Stimulated activated CD4-positive, alpha-beta T cell treated with anti-CD3 and anti-CD28 coated beads, Interleukin-15, amount 100 ng/mL, for 48 hours (primary cell): ENCODE results near the gene SHE.

ENCODE experiments used
- DNase-seq, 2 donors: peaks; one replicate each; pipeline ENCODE4 v3.0.0-alpha.2; 2020; ENCODE audit warnings: low read depth in 2 of 2

SHE gene

GRCh38 chr1:154479764-154480421, 22.3 kb downstream of the SHE start:
- peak in 1 of 2 donors; percentile 54 for DNase-seq

- DNase-seq, result no peak
Measured at GRCh38 chr1:154478639-154479038, 23.6 kb downstream of the SHE start.

GRCh38 chr1:154478013-154478412, 24.2 kb downstream of the SHE start:
- no peak for DNase-seq

DNA sequence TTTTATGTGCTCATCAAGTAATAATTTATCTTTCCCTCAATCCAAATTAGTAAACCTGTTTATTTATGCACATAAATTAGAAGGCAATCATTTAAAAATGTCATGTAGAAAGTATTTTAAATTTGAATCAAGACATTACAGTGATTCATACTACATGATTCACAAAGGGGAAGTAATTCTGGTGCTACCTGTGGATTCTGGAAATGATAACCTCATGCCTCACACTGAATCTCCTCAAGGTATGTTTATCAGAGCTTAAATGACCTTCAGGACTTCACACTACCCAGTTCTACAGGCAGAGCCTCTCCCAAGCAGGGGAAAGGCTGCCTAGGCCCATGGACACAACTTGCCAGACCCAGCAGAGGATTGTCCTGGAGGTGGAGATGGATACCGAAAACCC, 25.4 kb downstream of the SHE start:
- no peak for DNase-seq

DNA sequence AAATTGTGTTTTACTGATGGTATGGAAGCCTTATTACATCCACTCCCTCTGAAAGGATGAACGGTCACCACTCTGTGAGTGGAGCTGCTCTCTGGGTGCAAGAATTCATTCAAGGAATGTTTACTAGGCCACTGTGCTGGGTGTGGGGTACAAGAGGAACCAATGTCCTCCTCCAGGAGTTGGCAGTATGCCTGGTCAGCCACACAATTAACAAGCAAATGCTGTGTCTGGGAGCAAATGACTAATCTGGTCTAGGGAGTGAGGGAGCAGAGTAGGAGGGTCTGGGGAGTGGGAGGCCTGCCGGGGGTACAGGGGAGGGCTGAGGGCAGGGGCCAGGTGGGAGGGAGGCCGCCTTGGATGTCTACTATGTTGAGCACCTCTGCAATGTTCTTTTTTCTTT, 27.4 kb downstream of the SHE start:
- DNase-seq, result no peak

- DNase-seq, result no peak
Measured at GRCh38 chr1:154471304-154471703, 30.9 kb downstream of the SHE start.

DNA sequence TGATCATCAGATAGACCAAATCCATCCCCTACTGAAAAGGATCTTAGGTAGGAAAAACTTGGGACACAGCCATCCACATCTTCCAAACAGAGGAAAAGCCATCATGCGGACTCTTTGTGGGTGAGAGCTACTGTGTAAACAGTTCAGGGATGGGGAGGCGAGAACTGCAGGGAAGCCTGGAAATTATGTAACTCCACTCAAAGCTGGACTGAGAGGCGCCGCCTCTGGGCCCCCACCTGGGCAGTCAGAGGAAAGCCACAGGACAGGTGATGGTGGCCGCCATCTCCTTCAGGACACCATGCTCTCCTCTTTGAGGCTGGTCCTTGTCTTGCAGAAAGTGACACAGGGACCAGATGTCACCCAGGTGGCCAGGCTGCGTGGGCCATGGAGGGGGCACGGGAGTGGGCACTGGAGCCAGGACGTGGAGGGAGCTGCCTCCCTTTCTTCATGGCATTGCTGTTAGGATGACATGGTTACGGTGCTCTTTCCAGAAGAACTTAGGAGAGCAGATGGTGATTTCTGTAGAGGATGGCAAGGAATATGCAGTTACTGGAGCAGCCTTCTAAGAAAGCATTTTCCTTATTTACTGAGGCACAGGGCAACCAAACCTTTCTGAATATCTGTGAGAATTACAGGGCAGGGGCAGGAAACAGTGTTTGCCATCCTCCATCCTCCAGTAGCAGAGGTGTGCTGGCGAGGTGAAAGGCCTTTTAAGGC, 32.2 kb downstream of the SHE start:
- no peak for DNase-seq

DNA sequence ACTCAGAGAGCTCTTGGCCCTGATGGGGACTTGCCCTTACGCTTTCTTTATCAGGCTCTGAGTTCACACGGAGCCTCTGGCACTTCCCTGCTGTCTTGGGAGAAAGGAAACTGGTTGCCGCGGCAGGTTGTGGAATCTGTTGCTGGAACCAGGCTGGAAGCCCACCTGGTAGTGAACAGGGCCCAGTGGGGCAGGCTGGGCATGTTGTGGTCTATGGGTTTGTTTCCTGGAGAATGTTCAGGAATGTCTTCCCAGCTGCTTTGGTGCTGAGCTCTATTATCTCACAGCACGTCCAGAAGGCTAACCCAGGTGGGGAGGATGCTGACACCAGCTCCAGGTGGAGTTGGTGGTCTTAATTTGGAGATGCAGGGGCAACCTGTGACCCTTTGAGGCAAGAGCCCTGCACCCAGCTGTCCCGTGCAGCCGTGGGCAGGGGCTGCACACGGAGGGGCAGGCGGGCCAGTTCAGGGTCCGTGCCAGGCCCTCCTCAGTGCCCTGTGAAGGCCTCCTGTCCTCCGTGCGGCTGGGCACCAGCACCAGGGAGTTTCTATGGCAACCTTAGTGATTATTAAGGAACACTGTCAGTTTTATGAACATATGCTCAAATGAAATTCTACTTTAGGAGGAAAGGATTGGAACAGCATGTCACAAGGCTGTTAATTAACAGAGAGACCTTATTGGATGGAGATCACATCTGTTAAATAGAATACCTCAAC, 33.5 kb downstream of the SHE start:
- no peak for DNase-seq

GRCh38 chr1:154467434-154468102, 34.6 kb downstream of the SHE start:
- no peak for DNase-seq

DNA sequence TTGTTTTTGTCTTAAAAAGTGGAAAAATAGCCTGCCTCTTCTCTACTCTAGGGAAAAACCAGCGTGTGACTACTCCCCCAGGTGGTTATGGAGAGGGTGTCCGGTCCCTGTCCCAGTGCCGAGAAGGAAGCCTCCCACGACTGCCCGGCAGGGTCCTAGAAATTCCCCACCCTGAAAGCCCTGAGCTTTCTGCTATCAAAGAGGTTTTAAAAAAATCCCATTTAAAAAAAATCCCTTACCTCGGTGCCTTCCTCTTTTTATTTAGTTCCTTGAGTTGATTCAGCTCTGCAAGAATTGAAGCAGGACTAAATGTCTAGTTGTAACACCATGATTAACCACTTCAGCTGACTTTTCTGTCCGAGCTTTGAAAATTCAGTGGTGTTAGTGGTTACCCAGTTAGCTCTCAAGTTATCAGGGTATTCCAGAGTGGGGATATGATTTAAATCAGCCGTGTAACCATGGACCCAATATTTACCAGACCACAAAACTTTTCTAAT, 35.2 kb downstream of the SHE start:
- DNase-seq, result no peak

- no peak for DNase-seq
Measured at GRCh38 chr1:154466206-154466605, 36.0 kb downstream of the SHE start.

DNA sequence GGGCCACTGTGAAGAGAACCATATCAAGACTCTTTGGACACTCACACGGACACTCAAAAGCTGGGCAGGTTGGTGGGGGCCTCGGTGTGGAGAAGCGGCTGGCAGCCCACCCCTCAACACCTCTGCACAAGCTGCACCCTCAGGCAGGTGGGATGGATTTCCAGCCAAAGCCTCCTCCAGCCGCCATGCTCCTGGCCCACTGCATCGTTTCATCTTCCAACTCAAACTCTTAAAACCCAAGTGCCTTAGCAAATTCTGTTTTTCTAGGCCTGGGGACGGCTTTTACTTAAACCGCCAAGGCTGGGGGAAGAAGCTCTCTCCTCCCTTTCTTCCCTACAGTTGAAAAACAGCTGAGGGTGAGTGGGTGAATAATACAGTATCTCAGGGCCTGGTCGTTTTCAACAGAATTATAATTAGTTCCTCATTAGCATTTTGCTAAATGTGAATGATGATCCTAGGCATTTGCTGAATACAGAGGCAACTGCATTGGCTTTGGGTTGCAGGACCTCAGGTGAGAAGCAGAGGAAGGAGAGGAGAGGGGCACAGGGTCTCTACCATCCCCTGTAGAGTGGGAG, 36.5 kb downstream of the SHE start:
- DNase-seq, result no peak

DNA sequence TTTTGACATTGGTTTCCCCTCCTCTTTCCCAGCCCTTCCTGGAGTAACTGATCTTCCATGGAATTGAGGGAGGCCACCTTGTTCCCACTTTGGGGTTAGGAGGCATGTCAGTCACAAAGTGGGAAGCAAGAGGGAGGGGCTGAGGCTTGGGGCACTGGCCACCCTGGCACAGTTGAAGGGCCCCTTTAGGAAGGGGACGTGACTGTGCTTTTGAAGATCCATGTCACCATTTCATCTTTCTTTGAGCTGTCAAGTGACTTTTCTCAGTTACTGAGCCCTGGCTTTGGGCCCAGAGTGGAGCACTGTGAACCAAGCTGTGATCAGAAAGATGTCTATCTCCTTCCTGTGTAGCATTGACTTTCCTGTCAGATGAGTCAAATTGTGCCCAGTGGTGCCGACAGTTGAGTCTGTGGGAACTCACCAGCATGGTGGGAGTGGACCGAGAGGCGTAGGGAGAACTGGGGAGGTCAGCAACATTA, 38.7 kb downstream of the SHE start:
- peak; percentile 61 to 69 for DNase-seq

DNA sequence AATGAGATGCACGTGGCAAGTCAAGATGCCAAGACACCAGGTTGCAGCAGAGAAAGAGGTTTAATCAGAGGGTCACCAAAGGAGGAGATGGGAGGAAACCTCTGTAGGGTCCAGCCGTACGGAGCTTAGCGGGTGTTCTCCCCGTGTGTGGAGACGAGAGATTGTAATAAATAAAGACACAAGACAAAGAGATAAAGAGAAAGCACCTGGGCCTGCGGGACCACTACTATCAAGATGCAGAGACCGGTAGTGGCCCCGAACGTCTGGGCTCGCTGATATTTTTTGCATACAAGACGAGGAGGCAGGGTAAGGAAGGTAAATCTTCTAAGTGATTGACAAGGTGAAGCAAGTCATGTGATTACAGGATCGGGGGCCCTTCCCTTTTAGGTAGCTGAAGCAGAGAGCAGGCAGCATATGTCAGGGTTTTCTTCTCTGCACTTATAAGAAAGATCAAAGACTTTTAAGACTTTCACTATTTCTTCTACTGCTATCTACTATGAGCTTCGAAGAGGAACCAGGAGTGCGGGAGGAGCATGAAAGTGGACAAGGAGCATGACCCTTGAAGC, 41.4 kb downstream of the SHE start:
- DNase-seq, result no peak

GRCh38 chr1:154459080-154459479, 43.1 kb downstream of the SHE start:
- DNase-seq, result no peak

GRCh38 chr1:154456631-154457030, 45.6 kb downstream of the SHE start:
- DNase-seq, result no peak

DNA sequence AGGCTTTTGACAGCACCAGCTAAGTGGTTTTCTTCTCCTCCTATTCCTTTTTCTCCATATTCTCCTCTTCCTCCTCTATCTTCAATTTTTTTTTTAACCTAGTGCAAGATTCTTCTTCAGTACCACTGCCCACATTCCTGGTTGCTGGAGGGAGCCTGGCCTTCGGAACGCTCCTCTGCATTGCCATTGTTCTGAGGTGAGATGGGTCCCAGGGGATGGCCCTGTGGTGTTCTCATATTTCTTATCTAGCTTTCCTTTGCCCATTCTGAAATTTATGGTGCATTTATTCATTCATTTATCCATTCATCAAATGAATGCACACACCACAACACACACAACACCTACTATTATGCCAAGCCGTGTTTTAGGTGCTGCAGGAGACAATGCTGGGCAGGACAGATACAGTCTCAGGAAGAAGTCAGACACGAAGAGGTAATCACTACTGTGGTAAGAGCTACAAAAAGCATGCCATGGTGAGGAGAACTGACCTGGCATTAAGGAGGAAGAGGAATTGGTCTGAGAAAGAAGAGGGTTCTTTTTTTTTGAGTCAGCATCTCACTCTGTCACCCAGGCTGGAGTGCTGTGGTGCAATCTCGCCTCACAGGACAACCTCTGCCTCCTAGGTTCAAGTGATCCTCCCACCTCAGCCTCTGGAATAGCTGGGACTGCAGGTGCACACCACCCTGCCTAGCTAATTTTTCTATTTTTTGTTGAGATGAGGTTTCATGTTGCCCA, 47.7 kb downstream of the SHE start:
- DNase-seq, result no peak

DNA sequence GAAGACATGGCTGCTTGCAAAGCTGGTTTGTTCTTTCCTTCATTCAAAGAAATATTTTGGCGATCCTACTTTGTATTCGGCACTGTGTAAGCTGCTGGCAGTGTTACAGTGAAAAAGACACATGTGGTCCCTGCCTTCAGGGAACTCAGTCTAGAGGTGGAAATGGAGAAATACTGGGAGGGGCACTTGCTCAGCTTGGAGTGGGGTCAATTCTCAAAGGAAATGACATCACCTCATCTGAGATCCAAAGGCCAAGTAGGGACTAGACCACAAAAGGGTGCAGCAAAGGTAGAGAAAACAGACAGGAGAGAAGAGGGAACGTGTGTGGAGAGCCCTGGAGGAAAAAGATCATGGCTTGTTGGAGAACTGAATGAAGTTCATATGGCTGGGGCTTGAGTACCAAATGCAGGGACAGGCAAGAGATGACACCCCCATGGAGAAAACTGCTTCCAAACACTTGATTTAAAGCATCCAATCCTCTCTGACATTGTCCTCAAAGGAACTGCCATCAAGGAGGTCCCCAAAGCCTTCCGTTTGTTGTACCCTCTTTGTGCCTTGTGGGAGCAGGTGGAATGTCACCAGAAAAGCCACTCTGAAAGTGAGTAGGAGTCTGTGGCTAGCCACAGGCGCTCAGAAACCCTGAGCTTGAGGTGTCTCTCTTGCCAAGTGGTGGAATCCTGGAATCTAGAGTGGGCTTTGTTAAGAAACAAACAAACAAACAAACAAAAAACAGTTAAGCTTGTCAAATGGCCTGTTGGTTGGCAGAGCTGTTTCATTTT, 48.4 kb downstream of the SHE start:
- DNase-seq, result no peak

GRCh38 chr1:154453161-154453560, 49.1 kb downstream of the SHE start:
- no peak for DNase-seq

GRCh38 chr1:154448331-154448811, 53.8 kb downstream of the SHE start:
- no peak for DNase-seq
